MM.1S (cell line): Measurements from ENCODE around the gene ADIPOR2.

Source experiments
- DNase-seq: peaks from one replicate; pipeline ENCODE4 v3.0.0-alpha.2; 2015
- H2AFZ ChIP-seq: fragments of 300-600 bp; sonication (generic); 2 replicates; pipeline ENCODE4 v1.6.0; 2016; ENCODE audit warnings: antibody characterized with exemption, low read length
- H3F3A ChIP-seq: fragments of 300-600 bp; sonication (generic); 2 replicates; pipeline ENCODE4 v1.6.1; 2016; ENCODE audit warnings: mild to moderate bottlenecking, antibody characterized with exemption, low read length, moderate library complexity, mixed read lengths; ENCODE audit not compliant: insufficient read depth
- H3K27ac ChIP-seq: fragments of 300-600 bp; sonication (generic); 2 replicates; pipeline ENCODE4 v1.5.1; 2016; ENCODE audit warnings: mild to moderate bottlenecking, low read length
- H3K27me3 ChIP-seq: fragments of 300-600 bp; sonication (generic); replicated peaks from 2 replicates; pipeline ENCODE4 v1.6.0; 2016; ENCODE audit warnings: low read length; ENCODE audit not compliant: insufficient read depth
- H3K36me3 ChIP-seq: fragments of 300-600 bp; sonication (generic); replicated peaks from 2 replicates; pipeline ENCODE4 v1.6.1; 2016; ENCODE audit warnings: mild to moderate bottlenecking, low read length, mixed read lengths; ENCODE audit not compliant: insufficient read depth
- H3K4me1 ChIP-seq: fragments of 300-600 bp; sonication (generic); 2 replicates; pipeline ENCODE4 v1.6.1; 2016; ENCODE audit warnings: low read length, mixed read lengths
- H3K4me2 ChIP-seq: fragments of 300-600 bp; sonication (generic); 2 replicates; pipeline ENCODE4 v1.6.0; 2016; ENCODE audit warnings: low read depth, low read length
- H3K4me3 ChIP-seq: fragments of 300-600 bp; sonication (generic); 2 replicates; pipeline ENCODE4 v1.5.1; 2016; ENCODE audit warnings: low read length, mixed read lengths
- H3K79me2 ChIP-seq: fragments of 300-600 bp; sonication (generic); 2 replicates; pipeline ENCODE4 v1.6.1; 2016; ENCODE audit warnings: mixed run types, low read length, mixed read lengths
- H3K9ac ChIP-seq: fragments of 300-600 bp; sonication (generic); 2 replicates; pipeline ENCODE4 v1.6.1; 2016; ENCODE audit warnings: low read length, mixed read lengths
- H3K9me2 ChIP-seq: fragments of 300-600 bp; sonication (generic); replicated peaks from 2 replicates; pipeline ENCODE4 v1.6.1; 2016; ENCODE audit warnings: mild to moderate bottlenecking, low read length, mixed read lengths; ENCODE audit not compliant: insufficient read depth
- H3K9me3 ChIP-seq: fragments of 300-600 bp; sonication (generic); replicated peaks from 2 replicates; pipeline ENCODE4 v1.6.1; 2016; ENCODE audit warnings: mild to moderate bottlenecking, low read length, mixed read lengths; ENCODE audit not compliant: insufficient read depth
- H4K20me1 ChIP-seq: fragments of 300-600 bp; sonication (generic); 2 replicates; pipeline ENCODE4 v1.6.1; 2016; ENCODE audit warnings: mild to moderate bottlenecking, low read length, moderate library complexity, mixed read lengths; ENCODE audit not compliant: insufficient read depth
- EZH2 ChIP-seq: fragments of 300-600 bp; sonication (generic); optimal IDR thresholded peaks from 2 replicates; pipeline ENCODE3; 2017; ENCODE audit warnings: low read depth, mild to moderate bottlenecking, antibody characterized with exemption, low read length, mixed read lengths
- EZH2phosphoT487 ChIP-seq: fragments of 300-600 bp; sonication (generic); IDR thresholded peaks from 2 replicates; pipeline ENCODE4 v1.6.1; 2018; ENCODE audit warnings: antibody characterized with exemption, low read length
- TF ChIP-seq, protein P1 (sequence below): fragments of 300-600 bp; sonication (generic); IDR thresholded peaks from 2 replicates; pipeline ENCODE4 v1.5.1; 2016; ENCODE audit warnings: antibody characterized with exemption, low read length, mixed read lengths

Gene ADIPOR2

GRCh38 chr12:1837541-1838204 is 146.8 kb downstream of the ADIPOR2 start:
- Histone ChIP-seq H3K4me2 (no peak overlapping the region), H4K20me1 (no peaks in the 10 kb centered on the region), H3K27me3 (peaks cover 94% of the 10 kb centered on the region)

More at GRCh38 chr12:1837541-1838204, 146.8 kb downstream of the ADIPOR2 start:
- no peak overlapping the region for H3K4me3 ChIP-seq
- H3K27ac ChIP-seq, result no peak overlapping the region
- no peaks in the 10 kb centered on the region for H3K9me2 ChIP-seq
- DNase-seq, result no peak
- TF ChIP-seq EZH2phosphoT487 (no peak), EZH2 (no peak)
- TF ChIP-seq, protein P1, sequence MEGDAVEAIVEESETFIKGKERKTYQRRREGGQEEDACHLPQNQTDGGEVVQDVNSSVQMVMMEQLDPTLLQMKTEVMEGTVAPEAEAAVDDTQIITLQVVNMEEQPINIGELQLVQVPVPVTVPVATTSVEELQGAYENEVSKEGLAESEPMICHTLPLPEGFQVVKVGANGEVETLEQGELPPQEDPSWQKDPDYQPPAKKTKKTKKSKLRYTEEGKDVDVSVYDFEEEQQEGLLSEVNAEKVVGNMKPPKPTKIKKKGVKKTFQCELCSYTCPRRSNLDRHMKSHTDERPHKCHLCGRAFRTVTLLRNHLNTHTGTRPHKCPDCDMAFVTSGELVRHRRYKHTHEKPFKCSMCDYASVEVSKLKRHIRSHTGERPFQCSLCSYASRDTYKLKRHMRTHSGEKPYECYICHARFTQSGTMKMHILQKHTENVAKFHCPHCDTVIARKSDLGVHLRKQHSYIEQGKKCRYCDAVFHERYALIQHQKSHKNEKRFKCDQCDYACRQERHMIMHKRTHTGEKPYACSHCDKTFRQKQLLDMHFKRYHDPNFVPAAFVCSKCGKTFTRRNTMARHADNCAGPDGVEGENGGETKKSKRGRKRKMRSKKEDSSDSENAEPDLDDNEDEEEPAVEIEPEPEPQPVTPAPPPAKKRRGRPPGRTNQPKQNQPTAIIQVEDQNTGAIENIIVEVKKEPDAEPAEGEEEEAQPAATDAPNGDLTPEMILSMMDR, result no peak
- no peak overlapping the region for H3K9ac ChIP-seq
- no peaks in the 10 kb centered on the region for H3K9me3 ChIP-seq
- no peaks in the 10 kb centered on the region for H3K36me3 ChIP-seq
- no peaks in the 10 kb centered on the region for H3K79me2 ChIP-seq
- no peaks in the 10 kb centered on the region for H3K4me1 ChIP-seq
- no peaks in the 10 kb centered on the region for H3F3A ChIP-seq
- H2AFZ ChIP-seq, result no peak overlapping the region
